Caco-2 (cell line): ENCODE measurements around the gene NNAT. TPM values are rescaled to one million over a fixed set of nuclear protein-coding genes. Genes with fewer than 3 reads are reported as not detected.

Source experiments
- BruUV-seq: library from RNA; stranded (reverse); fragments of 400-500 nt; replicated peaks from 2 replicates; lab custom pipeline; 2021; lab: Mats Ljungman, UMichigan
- CTCF ChIA-PET: fragments of 300-600 bp; sonication (Branson Sonifier 250); formaldehyde crosslinking; loops from one replicate; lab custom pipeline; 2022; ENCODE audit warnings: antibody characterized with exemption; lab: Charles Lee
- POLR2A ChIA-PET: fragments of 300-600 bp; sonication (Branson Sonifier 250); formaldehyde crosslinking; loops from one replicate; lab custom pipeline; 2022; ENCODE audit warnings: antibody characterized with exemption; lab: Charles Lee
- DNase-seq, 2 experiments: peaks; one replicate each; pipeline versions ENCODE4 v3.0.0 to v3.0.0-alpha.2; 2020 to 2022
- H3K27me3 ChIP-seq: replicated peaks from 2 replicates; pipeline ENCODE4 v1.6.0; 2011; ENCODE audit warnings: low read length; ENCODE audit not compliant: control insufficient read depth, insufficient read depth
- H3K36me3 ChIP-seq: 2 replicates; pipeline ENCODE4 v1.5.1; 2011; ENCODE audit warnings: low read length; ENCODE audit not compliant: control insufficient read depth, insufficient read depth
- H3K4me1 ChIP-seq: fragments of 250-450 bp; sonication (Bioruptor Pico); 2 replicates; pipeline ENCODE4 v1.5.1; 2020; ENCODE audit warnings: mild to moderate bottlenecking
- H3K4me3 ChIP-seq: 2 replicates; pipeline ENCODE4 v1.5.1; 2011; ENCODE audit warnings: low read depth, mild to moderate bottlenecking, control low read depth, low read length
- H3K9me3 ChIP-seq: fragments of 250-450 bp; sonication (Bioruptor Pico); 2 replicates; pipeline ENCODE4 v1.5.1; 2020; ENCODE audit warnings: mild to moderate bottlenecking, moderate library complexity
- H3K27ac Mint-ChIP-seq: one replicate; pipeline ENCODE4 v1.8.0; 2022; ENCODE audit warnings: mixed read lengths; ENCODE audit not compliant: unreplicated experiment
- H3K27me3 Mint-ChIP-seq: one replicate; pipeline ENCODE4 v1.8.0; 2022; ENCODE audit warnings: mixed read lengths; ENCODE audit not compliant: insufficient read depth, unreplicated experiment
- H3K36me3 Mint-ChIP-seq: one replicate; pipeline ENCODE4 v1.8.0; 2022; ENCODE audit warnings: mild to moderate bottlenecking, mixed read lengths; ENCODE audit not compliant: insufficient read depth, unreplicated experiment
- H3K4me1 Mint-ChIP-seq: one replicate; pipeline ENCODE4 v1.8.0; 2022; ENCODE audit warnings: low read depth, mixed read lengths; ENCODE audit not compliant: unreplicated experiment
- H3K4me3 Mint-ChIP-seq: one replicate; pipeline ENCODE4 v1.8.0; 2022; ENCODE audit warnings: mild to moderate bottlenecking, moderate library complexity, mixed read lengths; ENCODE audit not compliant: unreplicated experiment
- H3K9me3 Mint-ChIP-seq: one replicate; pipeline ENCODE4 v1.8.0; 2022; ENCODE audit warnings: mixed read lengths; ENCODE audit not compliant: unreplicated experiment
- intact Hi-C: fragments of 100-400 bp; cut with micrococcal nuclease; formaldehyde crosslinking; loops from one replicate; pipeline ENCODE4 v1.10.0; 2022; ENCODE audit not compliant: unreplicated experiment
- total RNA-seq: library from RNA; stranded (reverse); gene quantifications from 2 replicates; pipeline ENCODE4 v1.2.3, GENCODE V29; 2022
- TF ChIP-seq, protein P1 (sequence below), 2 experiments: fragments of 200-600 bp in 1 of 2; IDR thresholded peaks; 1 replicate in 1 of 2; 2 replicates in 1 of 2; pipeline versions ENCODE4 v1.5.1 to v1.8.0; 2011 to 2022; ENCODE audit warnings: antibody characterized with exemption in 1 of 2, control low read depth in 1 of 2, inconsistent platforms in 1 of 2, low read depth in 1 of 2, low read length in 1 of 2, mild to moderate bottlenecking in 1 of 2, moderate library complexity in 1 of 2; ENCODE audit not compliant: insufficient read depth in 1 of 2, severe bottlenecking in 1 of 2, unreplicated experiment in 1 of 2

NNAT gene
- total RNA-seq, 1 experiment from 2014 or later, result not detected

- Histone ChIP-seq H3K27me3 (no peaks in the 10 kb centered on the region), H3K9me3 (no peaks in the 10 kb centered on the region), H3K4me1 (no peaks in the 10 kb centered on the region), H3K36me3 (no peaks in the 10 kb centered on the region), H3K4me3 (no peak overlapping the region)
- CTCF ChIA-PET, result no interaction called here
- DNase-seq, result peak in 1 of 2 experiments; percentile 36
- H3K9me3 Mint-ChIP-seq, result no peaks in the 10 kb centered on the region
- no peaks in the 10 kb centered on the region for H3K4me1 Mint-ChIP-seq
- POLR2A ChIA-PET, result no interaction called here
- no peak overlapping the region for H3K4me3 Mint-ChIP-seq
- H3K27ac Mint-ChIP-seq, result no peak overlapping the region
- H3K27me3 Mint-ChIP-seq, result peaks cover under 1% of the 10 kb centered on the region
- no TSS peak for BruUV-seq
- intact Hi-C loops, result no loop called here
- H3K36me3 Mint-ChIP-seq, result no peaks in the 10 kb centered on the region
- TF ChIP-seq, protein P1, sequence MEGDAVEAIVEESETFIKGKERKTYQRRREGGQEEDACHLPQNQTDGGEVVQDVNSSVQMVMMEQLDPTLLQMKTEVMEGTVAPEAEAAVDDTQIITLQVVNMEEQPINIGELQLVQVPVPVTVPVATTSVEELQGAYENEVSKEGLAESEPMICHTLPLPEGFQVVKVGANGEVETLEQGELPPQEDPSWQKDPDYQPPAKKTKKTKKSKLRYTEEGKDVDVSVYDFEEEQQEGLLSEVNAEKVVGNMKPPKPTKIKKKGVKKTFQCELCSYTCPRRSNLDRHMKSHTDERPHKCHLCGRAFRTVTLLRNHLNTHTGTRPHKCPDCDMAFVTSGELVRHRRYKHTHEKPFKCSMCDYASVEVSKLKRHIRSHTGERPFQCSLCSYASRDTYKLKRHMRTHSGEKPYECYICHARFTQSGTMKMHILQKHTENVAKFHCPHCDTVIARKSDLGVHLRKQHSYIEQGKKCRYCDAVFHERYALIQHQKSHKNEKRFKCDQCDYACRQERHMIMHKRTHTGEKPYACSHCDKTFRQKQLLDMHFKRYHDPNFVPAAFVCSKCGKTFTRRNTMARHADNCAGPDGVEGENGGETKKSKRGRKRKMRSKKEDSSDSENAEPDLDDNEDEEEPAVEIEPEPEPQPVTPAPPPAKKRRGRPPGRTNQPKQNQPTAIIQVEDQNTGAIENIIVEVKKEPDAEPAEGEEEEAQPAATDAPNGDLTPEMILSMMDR (IDR thresholded peaks at IDR 0.05; ENCODE audit: insufficient read depth in 1 of 2, low read depth in 1 of 2, low read length in 1 of 2, severe bottlenecking in 1 of 2, unreplicated experiment in 1 of 2), result no peak
Measured at GRCh38 chr20:37490663-37491350, 30.2 kb upstream of the NNAT start.

GRCh38 chr20:37492096-37492625 is 28.9 kb upstream of the NNAT start:
- Mint-ChIP-seq H3K4me1 (no peaks in the 10 kb centered on the region), H3K36me3 (no peaks in the 10 kb centered on the region), H3K27me3 (no peaks in the 10 kb centered on the region), H3K27ac (no peak overlapping the region), H3K9me3 (no peaks in the 10 kb centered on the region), H3K4me3 (no peak overlapping the region)
- Histone ChIP-seq H3K9me3 (no peaks in the 10 kb centered on the region), H3K4me3 (no peak overlapping the region), H3K36me3 (no peaks in the 10 kb centered on the region), H3K27me3 (no peaks in the 10 kb centered on the region), H3K4me1 (no peaks in the 10 kb centered on the region)
- peak in 1 of 2 experiments; percentile 26 for DNase-seq
- ChIA-PET POLR2A (interaction anchor here (1.0 kb wide), 1 partner anchor 14 kb away, joined by 3 read pairs; no protein-coding TSS in a partner anchor), CTCF (interaction anchor here (1.1 to 1.3 kb wide), 3 partner anchors 10 to 216 kb away, joined by 3 read pairs; no protein-coding TSS in a partner anchor)
- intact Hi-C loops, result no loop called here
- TF ChIP-seq, protein P1 (IDR thresholded peaks at IDR 0.05; ENCODE audit: insufficient read depth in 1 of 2, low read depth in 1 of 2, low read length in 1 of 2, severe bottlenecking in 1 of 2, unreplicated experiment in 1 of 2), result no peak
- BruUV-seq, result no TSS peak

GRCh38 chr20:37492945-37493344 is 28.1 kb upstream of the NNAT start:
- Histone ChIP-seq H3K4me1 (no peaks in the 10 kb centered on the region), H3K27me3 (no peaks in the 10 kb centered on the region), H3K9me3 (no peaks in the 10 kb centered on the region), H3K36me3 (no peaks in the 10 kb centered on the region), H3K4me3 (no peak overlapping the region)
- no peaks in the 10 kb centered on the region for H3K4me1 Mint-ChIP-seq
- H3K27me3 Mint-ChIP-seq, result no peaks in the 10 kb centered on the region
- no peaks in the 10 kb centered on the region for H3K9me3 Mint-ChIP-seq
- no peaks in the 10 kb centered on the region for H3K36me3 Mint-ChIP-seq
- H3K4me3 Mint-ChIP-seq, result no peak overlapping the region
- ChIA-PET POLR2A (interaction anchor here (1.0 kb wide), 1 partner anchor 13 kb away, joined by 3 read pairs; no protein-coding TSS in a partner anchor), CTCF (interaction anchor here (0.6 to 1.3 kb wide), 4 partner anchors 9 to 217 kb away, joined by 3 to 5 read pairs (median 3); no protein-coding TSS in a partner anchor)
- DNase-seq, result peak in 1 of 2 experiments; percentile 37
- H3K27ac Mint-ChIP-seq, result no peak overlapping the region
- BruUV-seq, result no TSS peak
- TF ChIP-seq, protein P1 (IDR thresholded peaks at IDR 0.05; ENCODE audit: insufficient read depth in 1 of 2, low read depth in 1 of 2, low read length in 1 of 2, severe bottlenecking in 1 of 2, unreplicated experiment in 1 of 2), result no peak
- intact Hi-C loops, result no loop called here
